Mesenteric fat pad (tissue), 1 donor: Measurements from ENCODE around the gene ATP8B3. TPM values are rescaled to one million over a fixed set of nuclear protein-coding genes. Genes with fewer than 3 reads are reported as not detected.
"Not testable (repeated sequence)": the region's sequence is repeated elsewhere in the genome, so short reads cannot be mapped to it uniquely, and the experiment has no call there.

Experiments used
- DNase-seq: peaks from one replicate; pipeline ENCODE4 v3.0.0-alpha.2; 2020; ENCODE audit warnings: low spot score
- total RNA-seq: library from RNA; stranded (reverse); fragmentation: NEBNext Ultra II Directional; extraction: Animal tissue kit (Norgen Biotek cat#: 25700); gene quantifications from one replicate; pipeline ENCODE4 v1.2.1, GENCODE V29; 2021
- donor health status: DM: yes; HTN: yes; CAD: no.

Gene ATP8B3
- total RNA-seq, 1 donor from 2014 or later, result 0.80 TPM

DNA sequence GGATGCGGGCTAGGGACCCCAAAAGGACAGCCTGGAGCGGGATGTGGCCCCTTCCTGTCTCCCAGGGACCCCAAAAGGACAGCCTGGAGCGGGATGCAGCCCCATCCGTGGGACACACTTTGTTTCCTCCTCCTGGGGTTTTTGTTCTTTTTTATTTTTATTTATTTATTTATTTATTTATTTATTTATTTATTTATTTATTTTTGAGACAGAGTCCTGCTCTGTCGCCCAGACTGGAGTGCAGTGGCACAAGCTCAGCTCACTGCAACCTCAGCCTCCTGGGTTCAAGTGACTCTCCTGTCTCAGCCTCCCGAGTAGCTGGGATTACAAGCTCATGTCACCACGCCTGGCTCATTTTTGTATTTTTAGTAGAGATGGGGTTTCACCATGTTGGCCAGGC lies 14.8 kb downstream of the ATP8B3 start:
- not testable (repeated sequence) for DNase-seq

GRCh38 chr19:1796395-1797142 lies 15.5 kb downstream of the ATP8B3 start:
- no peak for DNase-seq

DNA sequence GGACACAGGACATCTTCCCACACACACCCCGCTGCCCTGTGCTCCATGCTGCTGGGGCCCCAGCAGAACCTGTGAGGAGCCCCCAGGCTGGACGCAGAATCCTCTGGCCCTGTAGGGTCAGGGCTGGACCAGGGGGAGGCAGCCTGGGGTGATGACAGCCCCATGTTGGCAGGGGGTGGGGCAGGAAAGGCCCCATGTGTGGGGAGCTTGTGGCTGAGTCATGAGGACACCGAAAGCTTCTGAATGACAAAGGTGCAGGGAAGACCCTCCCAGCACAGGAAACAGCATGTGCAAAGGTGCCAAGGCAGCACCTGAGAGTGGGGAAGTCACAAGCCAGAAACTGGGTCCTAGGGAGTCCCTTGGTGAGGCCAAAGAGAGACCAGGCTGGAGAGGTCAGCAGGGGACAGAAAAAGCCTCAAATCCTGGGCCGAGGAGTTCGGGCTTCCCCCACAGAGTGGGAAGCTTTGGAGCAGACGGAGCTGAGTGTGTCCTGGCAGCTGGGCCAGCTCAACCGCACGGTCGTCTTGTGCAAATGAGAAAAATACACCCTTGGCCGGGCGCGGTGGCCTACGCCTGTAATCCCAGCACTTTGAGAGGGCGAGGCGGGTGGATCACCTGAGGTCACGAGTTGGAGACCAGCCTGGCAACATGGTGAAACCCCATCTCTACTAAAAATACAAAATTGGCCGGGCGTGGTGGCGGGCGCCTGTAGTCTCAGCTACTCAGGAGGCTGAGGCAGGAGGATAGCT lies 17.5 kb downstream of the ATP8B3 start:
- no peak for DNase-seq

- no peak for DNase-seq
These were observed 20.2 kb downstream of the ATP8B3 start for GRCh38 chr19:1791879-1792278.

DNA sequence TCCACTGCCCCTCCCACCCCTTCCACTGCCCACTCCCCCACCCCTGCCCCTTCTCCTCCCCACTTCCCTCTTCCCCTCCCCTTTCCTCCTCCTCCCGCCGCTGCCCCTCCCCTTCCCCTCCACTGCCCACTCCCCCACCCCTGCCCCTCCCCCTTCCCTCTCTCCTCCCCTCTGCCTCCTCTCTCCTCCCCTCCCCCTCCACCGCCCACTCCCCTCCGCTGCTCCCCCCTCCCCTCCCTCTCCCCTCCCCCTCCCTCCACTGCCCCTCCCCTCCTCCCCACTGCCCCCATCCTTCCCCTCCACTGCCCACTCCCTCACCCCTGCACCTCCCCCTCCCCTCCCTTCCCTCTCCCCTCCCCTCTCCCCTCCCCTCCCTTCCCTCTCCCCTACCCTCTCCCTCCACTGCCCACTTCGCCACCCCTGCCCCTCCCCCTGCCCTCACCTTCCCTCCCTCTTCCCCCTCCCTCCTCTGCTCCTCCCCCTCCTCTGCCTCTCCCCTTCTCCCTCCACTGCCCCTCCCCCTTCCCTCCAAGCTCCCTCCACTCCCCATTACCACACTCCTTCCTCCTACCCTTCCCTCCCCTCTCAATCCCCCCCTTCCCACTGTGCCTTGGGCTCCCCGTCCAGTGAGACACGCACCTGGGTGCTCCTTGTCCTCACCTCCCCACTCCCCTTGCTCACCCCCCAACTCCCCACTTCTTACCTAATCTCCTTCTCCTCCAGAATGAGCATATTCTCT lies 21.9 kb downstream of the ATP8B3 start:
- no peak for DNase-seq

DNA sequence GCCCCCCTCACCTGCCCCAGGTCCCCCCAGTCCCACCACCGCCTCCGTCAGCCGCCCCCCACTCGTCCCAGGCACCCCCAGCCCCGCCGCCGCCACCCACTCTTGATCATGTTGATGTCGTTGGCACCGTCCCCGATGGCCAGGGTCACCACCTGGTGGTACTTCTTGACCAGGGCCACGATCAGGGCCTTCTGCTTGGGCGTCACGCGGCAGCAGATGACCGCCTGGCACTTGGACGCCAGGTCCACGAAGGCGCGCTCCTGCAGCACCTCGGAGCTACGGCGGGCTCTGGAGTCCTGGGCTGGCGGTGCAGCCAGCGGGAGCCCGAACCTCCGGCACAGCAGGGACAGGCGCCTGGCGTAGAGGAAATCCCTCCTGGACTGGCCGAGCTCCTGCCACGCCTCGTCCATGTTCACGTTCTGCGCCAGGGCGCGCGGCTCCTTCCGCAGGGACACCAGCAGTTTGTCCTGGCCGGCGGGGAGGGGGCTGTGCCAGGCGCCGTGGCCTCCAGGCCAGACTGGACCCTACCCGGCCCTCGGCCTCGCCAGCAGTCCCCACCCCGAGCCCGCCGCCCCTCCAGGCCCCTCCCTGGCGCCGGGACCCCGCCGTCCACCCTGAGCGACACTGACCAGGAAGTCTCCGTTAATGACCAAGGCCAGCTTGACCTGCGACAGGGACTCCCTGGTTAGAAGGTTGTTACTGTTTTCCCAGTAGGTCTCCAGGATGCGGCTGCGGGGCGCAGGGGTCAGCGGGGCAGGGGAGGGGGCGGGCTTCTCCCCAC lies 22.6 kb downstream of the ATP8B3 start:
- DNase-seq, result no peak

DNA sequence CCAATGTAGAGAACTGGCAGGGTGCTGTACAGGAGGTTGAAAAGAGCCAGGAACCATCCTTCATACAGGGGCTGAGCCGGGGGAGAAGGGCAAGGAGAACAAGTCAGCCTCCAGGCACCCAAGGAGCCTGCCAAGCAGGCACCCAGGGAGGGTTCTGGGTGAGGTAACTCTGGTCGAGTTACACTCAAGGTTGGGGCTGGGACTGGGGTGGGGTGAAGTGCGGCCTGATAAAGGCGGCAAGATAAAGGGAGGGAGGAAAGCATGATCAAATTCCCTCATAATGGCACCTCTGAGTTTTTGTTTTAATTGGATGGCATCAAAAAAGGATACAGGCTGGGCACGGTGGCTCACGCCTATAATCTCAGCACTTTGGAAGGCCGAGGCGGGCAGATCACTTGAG lies 25.0 kb downstream of the ATP8B3 start:
- DNase-seq, result no peak

DNA sequence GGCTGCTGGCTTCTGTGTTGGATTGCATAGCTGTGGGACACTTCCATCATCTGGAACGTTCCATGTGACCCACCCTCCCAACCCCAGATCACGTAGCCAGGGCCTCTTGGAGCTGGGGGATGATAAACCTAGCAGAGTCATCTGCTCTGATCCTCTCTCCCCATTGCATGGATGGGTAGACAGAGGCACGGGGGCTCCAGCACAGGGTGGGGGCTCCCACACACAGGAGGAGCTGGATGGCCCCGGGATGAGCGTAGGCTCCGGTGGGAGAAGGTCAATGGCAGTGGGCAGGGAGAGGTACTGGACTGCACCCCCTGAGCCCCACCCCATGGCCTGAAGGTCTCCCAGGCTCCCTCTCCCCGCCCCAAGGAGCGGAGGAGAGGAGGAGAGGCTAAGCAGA lies 25.4 kb downstream of the ATP8B3 start:
- no peak for DNase-seq

DNA sequence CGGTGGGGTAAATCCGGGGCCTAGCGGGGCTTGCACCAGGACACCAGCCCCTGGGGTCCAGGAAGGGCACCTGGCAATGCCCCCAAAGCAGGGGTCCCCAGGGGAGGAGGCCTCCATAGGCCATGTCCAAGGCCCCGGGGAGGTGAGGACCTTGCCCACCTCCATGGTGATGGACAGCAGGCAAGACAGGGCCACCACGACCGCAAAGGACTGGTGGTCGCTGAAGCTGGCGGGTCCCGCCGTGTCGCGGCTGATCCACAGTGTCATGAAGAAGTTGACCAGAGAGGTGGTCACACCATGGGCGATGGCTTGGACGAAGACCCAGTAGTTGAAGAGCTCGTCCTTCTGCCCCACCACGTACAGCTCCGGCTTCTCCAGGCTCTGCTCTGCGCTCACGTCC lies 26.8 kb downstream of the ATP8B3 start:
- no peak for DNase-seq

- DNase-seq, result no peak
These were observed 28.2 kb downstream of the ATP8B3 start for GRCh38 chr19:1783874-1784273.

DNA sequence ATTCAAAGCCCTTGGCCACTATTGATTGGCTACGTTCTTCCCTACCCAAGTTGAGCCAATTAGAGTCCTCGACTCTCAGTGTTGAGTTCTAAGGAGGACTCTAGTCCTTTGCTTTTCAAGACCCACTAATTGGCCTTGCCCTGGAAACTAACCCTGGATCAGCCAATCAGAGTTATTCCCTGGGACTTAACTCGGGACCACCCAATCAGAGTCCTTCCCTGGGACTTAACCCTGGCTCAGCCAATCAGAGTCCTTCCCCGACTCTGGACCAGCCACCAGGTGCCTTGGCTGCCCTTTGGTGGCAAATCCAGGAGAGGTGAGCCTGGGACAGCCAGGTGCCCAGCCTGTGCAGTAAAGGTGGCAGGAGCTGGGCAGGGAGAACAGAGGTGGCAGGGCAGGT lies 28.7 kb downstream of the ATP8B3 start:
- no peak for DNase-seq

DNA sequence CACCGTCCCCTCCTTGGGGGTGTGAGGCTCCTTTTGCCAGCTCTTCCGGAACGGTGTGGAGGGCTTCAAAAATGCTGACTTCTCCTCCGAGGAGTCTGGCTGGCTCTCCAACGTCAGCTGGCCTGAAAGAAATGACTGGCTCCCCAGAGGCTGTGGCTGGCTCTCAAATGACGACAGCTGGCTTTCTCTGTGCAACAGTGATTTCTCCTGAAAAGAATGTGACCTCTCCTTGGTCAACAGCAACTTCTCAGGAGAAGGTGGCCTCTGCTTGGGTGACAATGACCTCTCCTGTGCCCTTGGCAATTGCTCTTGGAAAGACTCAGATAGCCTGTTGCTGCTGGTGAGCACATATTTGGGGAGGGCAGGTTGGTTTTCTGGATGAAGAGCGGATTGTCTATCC lies 29.6 kb downstream of the ATP8B3 start:
- DNase-seq, result no peak

DNA sequence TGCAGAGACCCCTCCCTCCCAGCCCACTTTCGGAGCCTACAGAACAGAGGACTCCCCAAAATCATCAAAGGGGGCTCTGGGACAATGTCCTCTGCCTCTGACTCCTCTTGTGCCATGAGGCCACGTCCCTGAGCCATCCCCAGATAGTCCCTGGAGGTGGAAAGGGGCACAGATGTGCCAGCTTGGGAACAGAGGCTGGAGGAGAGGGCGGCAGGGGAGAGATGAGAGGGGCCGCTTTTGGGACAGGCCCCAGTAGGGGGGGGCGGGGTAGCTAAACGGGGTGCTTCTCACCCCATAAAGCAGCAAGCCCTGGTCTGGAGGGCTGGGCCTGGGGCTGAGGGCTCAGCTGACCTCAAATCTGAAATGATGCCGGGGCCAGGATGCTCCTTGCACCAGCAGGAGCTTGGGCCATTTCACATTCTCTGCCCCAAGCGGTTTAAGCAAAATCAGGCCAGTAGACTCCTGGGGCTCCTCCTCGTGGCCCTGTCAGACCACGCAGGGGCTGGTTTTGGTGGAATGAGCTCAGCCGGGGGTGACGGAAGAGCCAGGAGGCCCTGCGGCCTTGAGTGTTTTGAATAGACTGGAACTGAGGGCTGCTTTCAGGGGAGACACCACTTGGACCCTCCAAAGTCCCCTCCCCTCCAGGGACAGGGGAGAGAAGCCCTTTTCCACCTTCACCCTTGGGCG lies 31.7 kb downstream of the ATP8B3 start:
- DNase-seq, result no peak

DNA sequence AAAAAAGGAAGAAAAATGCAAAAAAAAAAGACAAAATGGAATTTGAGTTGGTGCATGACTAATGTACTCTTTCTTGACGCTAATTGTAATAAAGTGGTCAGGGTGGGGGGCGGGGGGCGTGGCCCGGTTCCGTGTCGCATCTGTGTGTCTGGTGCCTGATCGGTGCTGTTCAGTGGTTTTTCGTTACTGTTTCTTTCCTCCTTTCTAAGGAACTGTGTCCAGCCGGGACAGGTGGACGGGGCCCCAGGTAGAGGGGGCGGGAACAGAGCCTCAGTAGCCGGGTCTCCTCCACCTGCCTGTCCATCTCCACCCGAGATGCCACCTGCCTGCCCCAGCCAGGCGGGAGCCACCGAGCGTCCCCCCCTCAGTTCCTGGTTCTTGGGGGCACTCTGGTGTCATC lies 32.5 kb downstream of the ATP8B3 start:
- DNase-seq, result no peak

- DNase-seq, result no peak
These were observed 34.9 kb downstream of the ATP8B3 start for GRCh38 chr19:1777149-1777548.

- no peak for DNase-seq
These were observed 35.4 kb downstream of the ATP8B3 start for GRCh38 chr19:1776606-1777147.

GRCh38 chr19:1775951-1776605 lies 36.0 kb downstream of the ATP8B3 start:
- DNase-seq, result no peak

DNA sequence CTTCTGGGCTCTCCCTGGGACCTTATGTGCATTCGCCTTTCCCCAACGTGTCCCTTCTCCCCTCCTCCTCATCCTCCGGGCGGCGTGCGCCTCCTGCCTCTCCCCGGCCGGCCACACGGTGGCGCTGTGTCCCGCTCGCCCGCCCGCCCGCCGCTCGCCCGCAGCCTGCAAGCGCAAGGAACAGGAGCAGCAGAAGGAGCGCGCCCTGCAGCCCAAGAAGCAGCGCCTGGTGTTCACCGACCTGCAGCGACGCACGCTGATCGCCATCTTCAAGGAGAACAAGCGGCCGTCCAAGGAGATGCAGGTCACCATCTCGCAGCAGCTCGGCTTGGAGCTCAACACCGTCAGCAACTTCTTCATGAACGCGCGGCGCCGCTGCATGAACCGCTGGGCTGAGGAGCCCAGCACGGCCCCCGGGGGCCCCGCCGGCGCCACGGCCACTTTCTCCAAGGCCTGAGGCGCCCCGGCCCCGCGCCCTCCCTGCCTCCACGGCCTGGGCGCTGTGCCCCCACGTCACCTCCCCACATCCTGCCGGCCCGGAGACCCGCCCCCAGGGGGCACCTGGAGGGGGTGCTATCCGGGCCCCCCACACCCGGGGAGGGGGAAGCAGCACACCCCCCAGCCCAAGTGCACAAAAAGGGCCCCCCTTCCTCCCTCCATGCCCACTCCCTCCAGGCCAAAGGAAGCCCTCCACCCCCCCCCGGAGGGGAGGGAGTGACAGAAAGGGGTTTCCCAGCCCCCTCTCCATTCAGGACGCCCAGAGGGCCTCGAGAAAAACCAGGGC lies 36.9 kb downstream of the ATP8B3 start:
- DNase-seq, result no peak

- DNase-seq, result no peak
These were observed 38.9 kb downstream of the ATP8B3 start for GRCh38 chr19:1773184-1773583.
